GM19463 (cell line): ENCODE results near the gene LGALS3.

Source experiments
- ATAC-seq: cut with Tn5 transposase; IDR thresholded peaks from one replicate; pipeline ENCODE4 v1.9.1; 2021; ENCODE audit warnings: mild to moderate bottlenecking, moderate library complexity; ENCODE audit not compliant: unreplicated experiment

LGALS3 gene

DNA sequence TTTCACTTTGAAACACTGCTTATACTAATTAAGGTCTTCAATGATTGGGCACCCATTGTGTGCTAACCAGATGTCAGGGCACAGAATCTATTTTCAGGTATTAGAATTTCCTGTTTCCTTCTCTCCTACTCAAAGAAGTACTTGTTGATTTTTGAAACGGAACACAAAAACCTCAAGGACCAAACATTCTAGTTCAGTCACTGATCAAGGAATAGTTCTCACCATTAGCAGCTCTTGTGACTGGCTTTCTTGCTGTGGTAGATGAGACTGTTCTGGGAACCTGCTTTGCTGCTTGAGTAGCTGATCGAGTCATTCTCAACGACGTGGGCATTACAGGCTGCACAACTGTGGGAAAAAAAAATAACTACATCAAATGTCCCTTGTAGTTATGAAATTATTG is 51.4 kb downstream of the LGALS3 start:
- ATAC-seq, result peak; percentile 87

DNA sequence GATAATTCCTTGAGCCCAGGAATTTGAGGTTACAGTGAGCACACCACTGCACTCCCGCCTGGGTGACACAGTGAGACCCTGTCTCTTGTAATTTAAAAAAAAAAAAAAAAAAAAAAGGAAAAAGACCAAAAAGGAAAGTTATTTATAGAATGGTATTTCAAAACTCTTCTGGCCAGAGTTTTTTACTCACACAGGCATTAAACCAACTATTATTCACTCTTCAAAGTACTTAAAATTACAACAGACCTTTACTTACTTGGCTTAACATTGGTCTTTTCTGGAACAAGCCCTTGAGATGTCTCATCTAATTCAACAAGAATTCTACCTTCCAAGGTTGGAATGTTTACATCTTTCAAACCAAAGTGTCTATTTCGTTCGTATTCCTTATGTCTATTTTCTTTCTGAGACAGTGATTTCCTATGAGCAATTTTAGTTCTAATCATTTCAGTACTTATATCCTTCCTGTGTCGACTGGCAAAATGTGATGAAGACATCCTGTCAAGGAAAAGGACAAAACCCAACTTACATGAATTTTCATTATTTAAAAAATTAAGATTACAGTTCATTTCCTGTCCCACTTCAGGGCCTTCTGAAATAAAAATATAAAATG is 59.7 kb downstream of the LGALS3 start:
- no peak for ATAC-seq

DNA sequence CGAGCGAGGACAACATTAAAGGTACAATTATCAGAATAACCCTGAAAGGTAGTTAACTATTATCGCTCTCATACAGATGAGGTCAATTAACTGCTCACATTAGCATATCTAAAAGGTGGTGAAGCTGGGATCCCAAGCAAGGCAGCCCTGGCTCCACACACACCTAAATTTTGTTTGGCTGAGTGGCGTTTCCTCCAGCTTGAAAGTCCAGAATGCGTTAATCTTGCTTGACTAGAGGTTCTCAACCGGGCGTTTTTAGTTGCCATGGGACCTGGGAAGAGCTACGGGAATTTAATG is 61.8 kb downstream of the LGALS3 start:
- no peak for ATAC-seq

DNA sequence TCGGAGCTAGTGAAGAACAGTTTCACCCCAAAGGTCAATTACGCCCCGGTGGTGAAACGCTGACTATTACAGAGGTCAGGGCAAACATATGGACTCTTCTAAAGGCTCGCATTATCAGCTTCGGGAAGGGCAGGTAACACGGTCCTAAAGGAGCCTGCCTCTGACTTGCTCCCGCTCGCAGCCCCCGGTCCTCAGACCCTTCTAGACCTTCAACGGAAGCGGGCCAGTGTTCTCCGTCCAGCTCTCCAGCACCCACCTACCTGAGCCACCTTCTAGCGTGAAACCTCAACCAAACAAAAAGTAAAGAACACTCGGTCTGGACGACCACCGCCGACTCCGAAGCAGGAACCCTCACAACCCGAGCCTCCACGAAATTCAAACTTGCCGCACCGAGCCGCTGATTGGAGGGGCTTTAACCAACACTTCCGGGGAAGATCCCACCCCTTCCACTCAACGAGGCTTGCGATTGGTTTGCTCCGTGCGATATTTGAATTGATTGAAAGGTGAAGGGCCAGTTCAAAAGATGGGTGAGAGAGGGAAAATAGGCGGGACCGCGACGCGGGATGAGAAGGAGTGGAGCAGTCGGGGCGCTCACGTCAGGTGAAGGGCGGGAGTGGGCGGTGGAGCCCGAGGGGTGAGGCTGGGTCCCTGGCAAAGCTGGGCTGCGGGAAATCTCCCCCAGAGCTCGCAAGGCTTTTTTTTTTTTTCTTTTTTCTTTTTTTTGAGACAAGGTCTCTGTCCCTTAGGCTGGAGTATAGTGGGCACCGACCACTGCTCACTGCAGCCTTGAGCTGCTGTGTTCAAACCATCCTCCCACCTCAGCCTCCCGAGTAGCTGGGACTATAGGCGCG is 62.4 kb downstream of the LGALS3 start, which contains the start of gene DLGAP5:
DLGAP5 (minus strand) TSS at position 383 of the 851 bp plus-strand sequence. CDS start 2,406 bp downstream, outside the sequence.
- peak; percentile 97 for ATAC-seq

DNA sequence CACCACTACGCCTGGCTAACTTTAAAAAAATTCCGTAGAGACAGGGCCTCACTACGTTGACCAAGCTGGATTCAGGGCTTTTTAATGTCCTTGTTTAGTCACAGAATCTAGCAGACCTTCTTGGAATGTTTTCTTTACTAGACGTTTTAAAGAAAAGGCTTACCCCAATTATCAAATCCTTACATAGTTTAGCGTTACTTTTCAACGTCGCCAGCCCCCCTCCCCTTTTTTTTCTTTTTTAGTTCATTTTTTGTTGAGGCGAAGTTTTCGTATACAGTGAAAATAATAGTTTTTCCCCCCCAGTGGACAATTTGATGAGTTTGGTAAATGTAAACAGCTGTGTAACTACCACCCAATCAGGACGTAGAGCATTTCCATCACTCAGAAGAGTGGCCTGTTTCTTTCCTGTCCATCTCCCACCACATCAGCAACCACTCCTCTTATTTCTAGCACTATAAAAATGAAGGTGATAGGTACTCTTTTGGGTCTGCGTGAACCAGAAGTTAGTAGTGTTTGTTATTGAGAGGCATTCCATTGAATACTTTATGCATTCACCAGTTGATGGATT is 63.1 kb downstream of the LGALS3 start:
- ATAC-seq, result no peak

DNA sequence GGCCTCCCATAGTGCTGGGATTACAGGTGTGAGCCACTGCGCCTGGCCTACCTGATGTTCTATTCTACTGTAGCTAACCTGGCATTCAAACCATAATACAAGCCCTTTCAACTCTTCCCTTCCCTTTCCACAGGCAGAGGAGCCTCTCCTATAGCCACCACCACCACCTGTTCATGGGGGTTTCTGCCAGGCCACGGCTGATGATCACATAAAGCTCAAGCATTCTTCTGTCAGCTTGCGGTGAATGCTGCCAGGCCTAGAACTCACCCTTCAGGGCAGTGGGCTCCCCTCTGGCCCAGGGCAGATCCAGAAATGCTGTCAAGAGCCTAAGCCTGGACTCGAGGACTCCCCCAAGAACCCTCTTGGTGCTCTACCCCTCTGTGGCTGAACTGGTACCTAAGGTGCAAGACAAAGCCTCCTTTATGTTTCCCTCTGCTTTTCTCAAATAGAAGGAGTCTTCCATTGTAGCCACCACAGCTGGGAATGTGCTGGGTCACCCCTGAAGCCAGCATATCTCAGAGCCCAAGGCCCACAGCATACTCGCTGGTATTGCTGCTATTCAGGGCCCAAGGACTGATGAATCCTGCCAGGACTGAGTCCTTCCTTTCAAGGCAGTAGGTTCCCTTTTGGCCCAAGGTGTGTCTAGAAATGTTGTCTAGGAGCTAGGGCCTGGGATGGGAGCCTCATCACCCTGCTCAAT is 65.8 kb downstream of the LGALS3 start:
- no peak for ATAC-seq
